GM12872 (cell line): ENCODE measurements around the gene RAD18.

ENCODE experiments used
- CTCF ChIP-seq: IDR thresholded peaks from 3 replicates; pipeline ENCODE4 v1.5.1; 2011; ENCODE audit warnings: low read depth, mild to moderate bottlenecking, low read length, moderate library complexity; ENCODE audit not compliant: insufficient read depth

The RAD18 gene

GRCh38 chr3:8870134-8870533 is 93.1 kb downstream of the RAD18 start:
- no peak for TF ChIP-seq CTCF

GRCh38 chr3:8869613-8870012 is 93.7 kb downstream of the RAD18 start:
- no peak for TF ChIP-seq CTCF

- TF ChIP-seq CTCF = no peak
Measured at GRCh38 chr3:8868996-8869395, 94.3 kb downstream of the RAD18 start.

- no peak for TF ChIP-seq CTCF
Measured at GRCh38 chr3:8867646-8868045, 95.6 kb downstream of the RAD18 start.

GRCh38 chr3:8865697-8866096 is 97.6 kb downstream of the RAD18 start:
- no peak for TF ChIP-seq CTCF

- TF ChIP-seq CTCF = no peak
Measured at GRCh38 chr3:8864402-8865350, 98.6 kb downstream of the RAD18 start.

- no peak for TF ChIP-seq CTCF
Measured at GRCh38 chr3:8863891-8864290, 99.4 kb downstream of the RAD18 start.
